ENCODE results near the gene PMEL.

The PMEL gene

DNA sequence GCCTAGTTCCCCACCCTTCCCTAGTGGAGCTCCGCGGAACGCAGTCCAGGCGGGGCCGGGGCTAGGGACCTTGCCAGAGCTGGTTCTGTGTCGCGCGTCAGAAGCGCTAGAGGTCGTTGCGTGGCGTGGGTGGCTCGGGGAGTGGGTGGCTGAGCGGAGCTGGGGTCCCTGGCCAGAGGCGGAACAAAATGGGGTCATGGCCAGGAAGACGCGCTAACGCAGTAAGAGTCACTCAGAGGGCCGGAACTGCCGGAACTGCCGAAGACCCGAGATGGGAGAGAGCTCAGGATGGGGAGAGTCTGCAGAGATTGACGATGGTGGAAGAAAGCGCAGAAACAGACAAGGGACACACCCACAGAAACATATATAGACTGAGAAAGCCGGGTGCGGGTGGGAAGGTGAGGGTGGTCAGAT, 30.1 kb downstream of the PMEL start:
- Histone ChIP-seq H3K4me1 (ENCODE audit: control insufficient read depth in 2 of 2, insufficient read depth in 1 of 2, low read depth in 1 of 2, low read length in 2 of 2) (peaks cover 14 to 17% of the 10 kb centered on the region in 2 donors), H4K91ac (ENCODE audit: low read depth, low read length, poor library complexity) (no peak overlapping the region), H2AK5ac (ENCODE audit: low read depth, low read length) (peak overlapping the region; percentile 50), H2AFZ (ENCODE audit: low read length) (no peak overlapping the region), H3K36me3 (replicated peaks in 1 of 2; ENCODE audit: control insufficient read depth in 2 of 2, insufficient read depth in 2 of 2, low read length in 2 of 2) (no peaks in the 10 kb centered on the region), H3K4ac (ENCODE audit: low read length) (no peak overlapping the region), H3K27ac (replicated peaks; ENCODE audit: low read length) (no peak overlapping the region), H2BK15ac (ENCODE audit: low read length) (no peak overlapping the region), H3K4me3 (ENCODE audit: low read length in 2 of 2) (no peak overlapping the region), H3K79me1 (ENCODE audit: low read depth, low read length) (no peaks in the 10 kb centered on the region), H3K9me3 (replicated peaks in 1 of 2; ENCODE audit: control insufficient read depth in 2 of 2, insufficient read depth in 1 of 2, low read depth in 1 of 2, low read length in 2 of 2) (no peaks in the 10 kb centered on the region), H3K14ac (ENCODE audit: low read length) (no peak overlapping the region), H4K8ac (ENCODE audit: low read depth, low read length) (peak overlapping the region; percentile 29), H3K18ac (ENCODE audit: low read length) (peak overlapping the region; percentile 15), H3K4me2 (ENCODE audit: insufficient read depth, low read length, poor library complexity, severe bottlenecking) (no peak overlapping the region), H2BK12ac (ENCODE audit: low read length) (no peak overlapping the region), H2BK120ac (ENCODE audit: low read depth, low read length) (no peak overlapping the region), H3K23ac (ENCODE audit: low read depth, low read length, poor library complexity) (no peak overlapping the region), H3K9ac (ENCODE audit: low read depth, low read length, poor library complexity) (no peak overlapping the region), H3K27me3 (ENCODE audit: control insufficient read depth in 3 of 3, insufficient read depth in 3 of 3, low read depth in 1 of 3, low read length in 3 of 3) (peaks cover 4 to 47% (median 20%) of the 10 kb centered on the region in 3 experiments), H2BK5ac (ENCODE audit: low read length) (no peak overlapping the region)
- no CpG with 5 or more reads among the region's 26 CpGs for WGBS, 2 donors (ENCODE audit: extremely low coverage in 2 of 2, insufficient read length in 2 of 2, insufficient replicate concordance in 1 of 2)
- DNase-seq (ENCODE audit: low spot score) = no peak

DNA sequence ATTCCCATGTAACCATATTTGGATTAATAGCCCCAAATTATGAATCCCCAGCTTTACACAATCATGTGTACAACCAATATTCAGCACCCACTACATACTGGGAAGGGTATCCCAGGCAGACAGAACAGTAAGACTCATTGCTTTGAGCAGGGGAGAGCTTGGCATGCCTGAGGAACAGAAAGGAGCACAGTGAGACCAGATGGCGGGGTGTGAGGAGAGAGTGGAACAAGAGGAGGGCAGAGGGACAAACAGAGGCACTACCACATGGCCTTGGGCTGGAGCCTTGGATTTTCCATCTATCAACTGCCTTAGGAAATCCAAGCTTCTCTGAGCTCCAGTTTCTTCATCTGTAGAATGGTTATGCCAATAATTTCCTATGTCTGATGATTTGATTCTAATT, 31.1 kb downstream of the PMEL start:
- Histone ChIP-seq H2AK5ac (ENCODE audit: low read depth, low read length) (no peak overlapping the region), H3K79me1 (ENCODE audit: low read depth, low read length) (no peaks in the 10 kb centered on the region), H2AFZ (ENCODE audit: low read length) (no peak overlapping the region), H3K4ac (ENCODE audit: low read length) (no peak overlapping the region), H3K4me3 (ENCODE audit: low read length in 2 of 2) (no peak overlapping the region), H4K8ac (ENCODE audit: low read depth, low read length) (no peak overlapping the region), H3K27ac (replicated peaks; ENCODE audit: low read length) (no peak overlapping the region), H2BK12ac (ENCODE audit: low read length) (no peak overlapping the region), H3K14ac (ENCODE audit: low read length) (no peak overlapping the region), H3K36me3 (replicated peaks in 1 of 2; ENCODE audit: control insufficient read depth in 2 of 2, insufficient read depth in 2 of 2, low read length in 2 of 2) (no peaks in the 10 kb centered on the region), H2BK5ac (ENCODE audit: low read length) (no peak overlapping the region), H3K4me2 (ENCODE audit: insufficient read depth, low read length, poor library complexity, severe bottlenecking) (no peak overlapping the region), H3K27me3 (ENCODE audit: control insufficient read depth in 3 of 3, insufficient read depth in 3 of 3, low read depth in 1 of 3, low read length in 3 of 3) (peaks cover 4 to 47% (median 20%) of the 10 kb centered on the region in 3 experiments), H3K18ac (ENCODE audit: low read length) (no peak overlapping the region), H3K9ac (ENCODE audit: low read depth, low read length, poor library complexity) (no peak overlapping the region), H3K4me1 (ENCODE audit: control insufficient read depth in 2 of 2, insufficient read depth in 1 of 2, low read depth in 1 of 2, low read length in 2 of 2) (peaks cover 9 to 16% of the 10 kb centered on the region in 2 donors), H4K91ac (ENCODE audit: low read depth, low read length, poor library complexity) (no peak overlapping the region), H3K23ac (ENCODE audit: low read depth, low read length, poor library complexity) (no peak overlapping the region), H2BK120ac (ENCODE audit: low read depth, low read length) (no peak overlapping the region), H2BK15ac (ENCODE audit: low read length) (no peak overlapping the region), H3K9me3 (replicated peaks in 1 of 2; ENCODE audit: control insufficient read depth in 2 of 2, insufficient read depth in 1 of 2, low read depth in 1 of 2, low read length in 2 of 2) (no peaks in the 10 kb centered on the region)
- no CpG with 5 or more reads among the region's 1 CpG for WGBS, 2 donors (ENCODE audit: extremely low coverage in 2 of 2, insufficient read length in 2 of 2, insufficient replicate concordance in 1 of 2)
- DNase-seq (ENCODE audit: low spot score) = no peak

- Histone ChIP-seq H3K27ac (replicated peaks; ENCODE audit: low read length) (no peak overlapping the region), H4K8ac (ENCODE audit: low read depth, low read length) (no peak overlapping the region), H2BK120ac (ENCODE audit: low read depth, low read length) (no peak overlapping the region), H3K36me3 (replicated peaks in 1 of 2; ENCODE audit: control insufficient read depth in 2 of 2, insufficient read depth in 2 of 2, low read length in 2 of 2) (no peaks in the 10 kb centered on the region), H3K14ac (ENCODE audit: low read length) (no peak overlapping the region), H3K4ac (ENCODE audit: low read length) (no peak overlapping the region), H3K79me1 (ENCODE audit: low read depth, low read length) (no peaks in the 10 kb centered on the region), H3K9me3 (replicated peaks in 1 of 2; ENCODE audit: control insufficient read depth in 2 of 2, insufficient read depth in 1 of 2, low read depth in 1 of 2, low read length in 2 of 2) (no peaks in the 10 kb centered on the region), H3K27me3 (ENCODE audit: control insufficient read depth in 3 of 3, insufficient read depth in 3 of 3, low read depth in 1 of 3, low read length in 3 of 3) (peaks cover 4 to 47% (median 20%) of the 10 kb centered on the region in 3 experiments), H3K9ac (ENCODE audit: low read depth, low read length, poor library complexity) (no peak overlapping the region), H2AFZ (ENCODE audit: low read length) (no peak overlapping the region), H2BK12ac (ENCODE audit: low read length) (no peak overlapping the region), H2BK15ac (ENCODE audit: low read length) (no peak overlapping the region), H3K23ac (ENCODE audit: low read depth, low read length, poor library complexity) (no peak overlapping the region), H2AK5ac (ENCODE audit: low read depth, low read length) (no peak overlapping the region), H3K18ac (ENCODE audit: low read length) (no peak overlapping the region), H3K4me2 (ENCODE audit: insufficient read depth, low read length, poor library complexity, severe bottlenecking) (no peak overlapping the region), H3K4me3 (ENCODE audit: low read length in 2 of 2) (no peak overlapping the region), H3K4me1 (ENCODE audit: control insufficient read depth in 2 of 2, insufficient read depth in 1 of 2, low read depth in 1 of 2, low read length in 2 of 2) (peaks cover 9 to 16% of the 10 kb centered on the region in 2 donors), H4K91ac (ENCODE audit: low read depth, low read length, poor library complexity) (no peak overlapping the region), H2BK5ac (ENCODE audit: low read length) (no peak overlapping the region)
- WGBS, 2 donors (ENCODE audit: extremely low coverage in 2 of 2, insufficient read length in 2 of 2, insufficient replicate concordance in 1 of 2) = no CpG with 5 or more reads among the region's 1 CpG
- no peak for DNase-seq (ENCODE audit: low spot score)
These were observed 31.8 kb downstream of the PMEL start for GRCh38 chr12:55933799-55934742.

- peaks cover 4 to 47% (median 20%) of the 10 kb centered on the region in 3 experiments for H3K27me3 ChIP-seq (ENCODE audit: control insufficient read depth in 3 of 3, insufficient read depth in 3 of 3, low read depth in 1 of 3, low read length in 3 of 3)
- no peak for DNase-seq (ENCODE audit: low spot score)
- H3K4me3 ChIP-seq (ENCODE audit: low read length in 2 of 2) = no peak overlapping the region
- WGBS, 2 donors (ENCODE audit: extremely low coverage in 2 of 2, insufficient read length in 2 of 2, insufficient replicate concordance in 1 of 2) = no CpG with 5 or more reads among the region's 7 CpGs
- H4K91ac ChIP-seq (ENCODE audit: low read depth, low read length, poor library complexity) = no peak overlapping the region
- no peak overlapping the region for H2BK15ac ChIP-seq (ENCODE audit: low read length)
- H3K18ac ChIP-seq (ENCODE audit: low read length) = no peak overlapping the region
- no peak overlapping the region for H3K27ac ChIP-seq (replicated peaks; ENCODE audit: low read length)
- no peak overlapping the region for H3K9ac ChIP-seq (ENCODE audit: low read depth, low read length, poor library complexity)
- peaks cover 9 to 16% of the 10 kb centered on the region in 2 donors for H3K4me1 ChIP-seq (ENCODE audit: control insufficient read depth in 2 of 2, insufficient read depth in 1 of 2, low read depth in 1 of 2, low read length in 2 of 2)
- no peaks in the 10 kb centered on the region for H3K79me1 ChIP-seq (ENCODE audit: low read depth, low read length)
- H2AK5ac ChIP-seq (ENCODE audit: low read depth, low read length) = peak overlapping the region; percentile 14
- H3K9me3 ChIP-seq (replicated peaks in 1 of 2; ENCODE audit: control insufficient read depth in 2 of 2, insufficient read depth in 1 of 2, low read depth in 1 of 2, low read length in 2 of 2) = no peaks in the 10 kb centered on the region
- H2AFZ ChIP-seq (ENCODE audit: low read length) = no peak overlapping the region
- no peak overlapping the region for H3K4me2 ChIP-seq (ENCODE audit: insufficient read depth, low read length, poor library complexity, severe bottlenecking)
- H4K8ac ChIP-seq (ENCODE audit: low read depth, low read length) = no peak overlapping the region
- H2BK5ac ChIP-seq (ENCODE audit: low read length) = no peak overlapping the region
- no peak overlapping the region for H3K23ac ChIP-seq (ENCODE audit: low read depth, low read length, poor library complexity)
- H3K14ac ChIP-seq (ENCODE audit: low read length) = no peak overlapping the region
- no peak overlapping the region for H2BK120ac ChIP-seq (ENCODE audit: low read depth, low read length)
- H2BK12ac ChIP-seq (ENCODE audit: low read length) = no peak overlapping the region
- H3K4ac ChIP-seq (ENCODE audit: low read length) = no peak overlapping the region
- H3K36me3 ChIP-seq (replicated peaks in 1 of 2; ENCODE audit: control insufficient read depth in 2 of 2, insufficient read depth in 2 of 2, low read length in 2 of 2) = no peaks in the 10 kb centered on the region
These were observed 32.6 kb downstream of the PMEL start for GRCh38 chr12:55933169-55933798.
